IMR-90 (cell line): ENCODE results near the gene LIMS2. TPM values are rescaled to one million over a fixed set of nuclear protein-coding genes. Genes with fewer than 3 reads are reported as not detected.

Experiments used
- ATAC-seq: fragments of 200-7000 bp; cut with Tn5 transposase; 2 replicates; pipeline ENCODE4 v1.9.1; 2020; ENCODE audit warnings: low read depth, mild to moderate bottlenecking, moderate library complexity
- BruUV-seq: library from RNA; stranded (reverse); fragments of 400-500 nt; replicated peaks from 2 replicates; lab custom pipeline; 2021; lab: Mats Ljungman, UMichigan
- CTCF ChIA-PET: fragments of 300-600 bp; formaldehyde crosslinking; extraction: SDS; loops from one replicate; lab custom pipeline; 2021; ENCODE audit warnings: antibody characterized with exemption; lab: Yijun Ruan, JAX
- POLR2A ChIA-PET: fragments of 300-600 bp; sonication (Branson Sonifier 250); formaldehyde crosslinking; loops from one replicate; lab custom pipeline; 2022; ENCODE audit warnings: antibody characterized with exemption; ENCODE audit not compliant: unreplicated experiment; lab: Charles Lee
- DNase-seq: peaks from one replicate; pipeline ENCODE4 v3.0.0; 2013
- H2AFZ ChIP-seq: replicated peaks from 2 replicates; pipeline ENCODE3; 2013; ENCODE audit warnings: low read length, mild to moderate bottlenecking; ENCODE audit not compliant: poor library complexity
- H2AK5ac ChIP-seq: 2 replicates; pipeline ENCODE4 v1.6.1; 2013; ENCODE audit warnings: low read depth, low read length, inconsistent platforms
- H2AK9ac ChIP-seq: replicated peaks from 2 replicates; pipeline ENCODE3; 2013; ENCODE audit warnings: mild to moderate bottlenecking, low read depth, low read length, moderate library complexity; ENCODE audit not compliant: poor library complexity
- H2BK120ac ChIP-seq: 2 replicates; pipeline ENCODE4 v1.6.1; 2013; ENCODE audit warnings: low read depth, low read length, inconsistent platforms
- H2BK15ac ChIP-seq: 3 replicates; pipeline ENCODE4 v1.6.1; 2013; ENCODE audit warnings: low read depth, low read length, inconsistent platforms
- H2BK20ac ChIP-seq: 2 replicates; pipeline ENCODE4 v1.6.1; 2013; ENCODE audit warnings: low read depth, mild to moderate bottlenecking, inconsistent platforms, low read length, moderate library complexity
- H2BK5ac ChIP-seq: 2 replicates; pipeline ENCODE4 v1.6.1; 2013; ENCODE audit warnings: mild to moderate bottlenecking, low read depth, low read length, inconsistent platforms; ENCODE audit not compliant: poor library complexity, severe bottlenecking
- H3K14ac ChIP-seq: replicated peaks from 2 replicates; pipeline ENCODE4 v1.6.1; 2013; ENCODE audit warnings: low read depth, low read length, inconsistent platforms
- H3K18ac ChIP-seq: 2 replicates; pipeline ENCODE4 v1.6.1; 2013; ENCODE audit warnings: low read depth, low read length, control low read depth
- H3K23ac ChIP-seq: 2 replicates; pipeline ENCODE4 v1.6.1; 2013; ENCODE audit warnings: low read depth, low read length, inconsistent platforms
- H3K27ac ChIP-seq: 2 replicates; pipeline ENCODE4 v1.5.1; 2013; ENCODE audit warnings: mild to moderate bottlenecking, control low read depth, low read length; ENCODE audit not compliant: insufficient read depth
- H3K27me3 ChIP-seq: 2 replicates; pipeline ENCODE4 v1.6.1; 2013; ENCODE audit warnings: low read length; ENCODE audit not compliant: control insufficient read depth, insufficient read depth
- H3K36me3 ChIP-seq: 2 replicates; pipeline ENCODE4 v1.6.1; 2013; ENCODE audit warnings: low read length, mixed read lengths; ENCODE audit not compliant: control insufficient read depth, insufficient read depth
- H3K4ac ChIP-seq: 2 replicates; pipeline ENCODE4 v1.6.1; 2013; ENCODE audit warnings: low read depth, low read length, inconsistent platforms
- H3K4me1 ChIP-seq: 2 replicates; pipeline ENCODE4 v1.6.1; 2013; ENCODE audit warnings: low read length, mixed read lengths; ENCODE audit not compliant: control insufficient read depth, insufficient read depth
- H3K4me2 ChIP-seq: 2 replicates; pipeline ENCODE4 v1.6.1; 2013; ENCODE audit warnings: low read depth, mild to moderate bottlenecking, control low read depth, low read length, moderate library complexity
- H3K4me3 ChIP-seq: 2 replicates; pipeline ENCODE4 v1.5.1; 2013; ENCODE audit warnings: low read depth, mild to moderate bottlenecking, control low read depth, low read length, moderate library complexity; ENCODE audit not compliant: insufficient read depth
- H3K56ac ChIP-seq: 2 replicates; pipeline ENCODE4 v1.6.1; 2013; ENCODE audit warnings: low read length, inconsistent platforms; ENCODE audit not compliant: insufficient read depth; ENCODE audit errors: extremely low read depth
- H3K79me1 ChIP-seq, 2 experiments: 2 replicates each; pipeline ENCODE4 v1.6.1; 2013; ENCODE audit warnings: low read length in 2 of 2, inconsistent platforms in 1 of 2, low read depth in 1 of 2
- H3K9ac ChIP-seq: 2 replicates; pipeline ENCODE4 v1.6.1; 2013; ENCODE audit warnings: low read depth, low read length, control low read depth
- H3K9me1 ChIP-seq: 2 replicates; pipeline ENCODE4 v1.6.1; 2013; ENCODE audit warnings: low read length, inconsistent platforms; ENCODE audit not compliant: insufficient read depth
- H3K9me3 ChIP-seq: 2 replicates; pipeline ENCODE4 v1.6.1; 2013; ENCODE audit warnings: low read length; ENCODE audit not compliant: control insufficient read depth, insufficient read depth
- H4K20me1 ChIP-seq: 2 replicates; pipeline ENCODE4 v1.6.1; 2013; ENCODE audit warnings: low read length, inconsistent platforms; ENCODE audit not compliant: insufficient read depth
- H4K5ac ChIP-seq: 2 replicates; pipeline ENCODE4 v1.6.1; 2013; ENCODE audit warnings: mild to moderate bottlenecking, low read depth, low read length, control low read depth
- H4K8ac ChIP-seq, 2 experiments: 2 replicates each; pipeline ENCODE4 v1.6.1; 2013; ENCODE audit warnings: low read depth in 2 of 2, low read length in 2 of 2, control low read depth in 1 of 2, inconsistent platforms in 1 of 2
- H4K91ac ChIP-seq: 2 replicates; pipeline ENCODE4 v1.6.1; 2013; ENCODE audit warnings: low read depth, low read length, inconsistent platforms; ENCODE audit not compliant: insufficient read depth
- BHLHE40 ChIP-seq: fragments of 150-350 bp; IDR thresholded peaks from 2 replicates; pipeline ENCODE4 v1.6.1; 2016; ENCODE audit warnings: mild to moderate bottlenecking, low read depth, low read length
- CEBPB ChIP-seq: IDR thresholded peaks from 2 replicates; pipeline ENCODE4 v1.6.1; 2012; ENCODE audit warnings: low read depth, low read length, improper control_type of control experiment
- CHD1 ChIP-seq: IDR thresholded peaks from 2 replicates; pipeline ENCODE4 v1.6.1; 2012; ENCODE audit warnings: low read depth, low read length, improper control_type of control experiment
- FOS ChIP-seq: fragments of 150-350 bp; IDR thresholded peaks from 2 replicates; pipeline ENCODE4 v1.6.1; 2016; ENCODE audit warnings: low read depth, low read length
- MAFK ChIP-seq: IDR thresholded peaks from 2 replicates; pipeline ENCODE4 v1.6.1; 2012; ENCODE audit warnings: low read depth, low read length, improper control_type of control experiment
- MAZ ChIP-seq: IDR thresholded peaks from 2 replicates; pipeline ENCODE4 v1.6.1; 2012; ENCODE audit warnings: low read depth, mild to moderate bottlenecking, low read length, improper control_type of control experiment, moderate library complexity, borderline replicate concordance
- MXI1 ChIP-seq: IDR thresholded peaks from 2 replicates; pipeline ENCODE4 v1.6.1; 2012; ENCODE audit warnings: low read depth, mild to moderate bottlenecking, low read length, moderate library complexity, borderline replicate concordance
- NFE2L2 ChIP-seq: fragments of 150-350 bp; IDR thresholded peaks from 2 replicates; pipeline ENCODE4 v1.6.1; 2016; ENCODE audit warnings: low read depth, mild to moderate bottlenecking, low read length
- POLR2A ChIP-seq: IDR thresholded peaks from 2 replicates; pipeline ENCODE4 v1.6.1; 2012; ENCODE audit warnings: mild to moderate bottlenecking, low read depth, low read length
- RAD21 ChIP-seq: IDR thresholded peaks from 2 replicates; pipeline ENCODE4 v1.6.1; 2012; ENCODE audit warnings: low read length, improper control_type of control experiment
- RCOR1 ChIP-seq: IDR thresholded peaks from 2 replicates; pipeline ENCODE4 v1.6.1; 2012; ENCODE audit warnings: mild to moderate bottlenecking, low read length, improper control_type of control experiment; ENCODE audit not compliant: insufficient replicate concordance
- RFX5 ChIP-seq: IDR thresholded peaks from 2 replicates; pipeline ENCODE4 v1.8.0; 2012; ENCODE audit warnings: low read depth, mild to moderate bottlenecking, low read length, moderate library complexity
- SMC3 ChIP-seq: fragments of 150-350 bp; IDR thresholded peaks from 2 replicates; pipeline ENCODE4 v1.6.1; 2016; ENCODE audit warnings: low read depth, mild to moderate bottlenecking, antibody characterized with exemption, low read length, moderate library complexity
- USF2 ChIP-seq: fragments of 150-350 bp; IDR thresholded peaks from 2 replicates; pipeline ENCODE4 v1.6.1; 2017; ENCODE audit warnings: mild to moderate bottlenecking, antibody characterized with exemption, low read length, low read depth
- WGBS, 2 experiments: methylation state at CpG; one replicate each; pipeline versions ENCODE4 v1.1.5 to v1.1.7; 2013; ENCODE audit warnings: missing lambda C conversion rate in 2 of 2; ENCODE audit not compliant: insufficient read length in 1 of 2; ENCODE audit errors: extremely low coverage in 2 of 2; 5-methylcytosine and 5-hydroxymethylcytosine counted together
- dilution Hi-C: fragments of 300-500 bp; cut with HindIII; formaldehyde crosslinking; loops from one replicate; pipeline ENCODE4 v1.14.3; 2018; ENCODE audit warnings: low sequenced_read_pairs; ENCODE audit not compliant: unreplicated experiment
- in situ Hi-C: fragments of 300-500 bp; cut with MboI; formaldehyde crosslinking; loops from 3 replicates; pipeline ENCODE4 v1.14.3; 2019; ENCODE audit warnings: low sequenced_read_pairs, inconsistent platforms, mixed read lengths
- intact Hi-C: fragments of 100-400 bp; cut with micrococcal nuclease; formaldehyde crosslinking; loops from 2 replicates; pipeline ENCODE4 v1.10.0; 2022
- polyA plus RNA-seq, 3 experiments: library from polyadenylated mRNA; depleted of rRNA; stranded (reverse); fragments of >200 nt; gene quantifications; 2 replicates each; pipeline ENCODE4 v1.2.3, GENCODE V29; 2012; ENCODE audit warnings: low replicate concordance in 1 of 3
- total RNA-seq: library from RNA; depleted of rRNA; stranded (reverse); fragments of >200 nt; gene quantifications from 2 replicates; pipeline ENCODE4 v1.2.3, GENCODE V29; 2012
- TF ChIP-seq, protein P1 (sequence below): conservative IDR thresholded peaks from 2 replicates; pipeline ENCODE4 v1.5.1; 2012; ENCODE audit warnings: mild to moderate bottlenecking, low read depth, low read length, improper control_type of control experiment
- TF ChIP-seq, protein P2 (sequence below): fragments of 150-350 bp; IDR thresholded peaks from 2 replicates; pipeline ENCODE4 v1.6.1; 2016; ENCODE audit warnings: low read depth, mild to moderate bottlenecking, low read length, moderate library complexity, borderline replicate concordance

Gene LIMS2
- total and polyA plus RNA-seq, 2 of the 4 experiments (the other 2 are of a cell fraction), result 1.3 to 18.8 TPM

DNA sequence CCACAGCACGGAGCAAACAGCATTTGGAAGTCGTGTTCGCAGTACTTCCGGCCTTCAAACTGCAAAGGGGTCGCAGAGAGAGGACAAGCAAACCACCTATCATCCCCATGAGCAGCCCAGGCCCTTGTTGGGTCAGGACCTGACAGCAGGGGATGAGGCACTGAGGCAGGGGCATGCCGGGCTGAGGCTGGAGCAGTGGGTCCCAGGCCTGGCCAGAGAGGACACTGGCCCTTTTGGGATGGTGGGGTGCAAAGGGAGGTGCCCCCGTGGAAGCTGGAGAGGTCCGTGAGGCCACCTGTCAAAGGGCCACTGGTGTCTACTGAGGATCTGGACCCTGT is 20.5 kb downstream of the LIMS2 start:
- Histone ChIP-seq H3K14ac (no peak overlapping the region), H3K4me1 (no peaks in the 10 kb centered on the region)

More for the DNA sequence above, 20.5 kb downstream of the LIMS2 start:
- Histone ChIP-seq H4K5ac (no peak overlapping the region), H2BK20ac (no peak overlapping the region), H4K20me1 (peaks cover 35% of the 10 kb centered on the region), H3K9me3 (no peaks in the 10 kb centered on the region), H2BK120ac (no peak overlapping the region), H2BK5ac (no peak overlapping the region), H3K9ac (no peak overlapping the region), H3K23ac (no peak overlapping the region), H3K4me3 (no peak overlapping the region), H2BK15ac (no peak overlapping the region), H4K91ac (no peak overlapping the region), H4K8ac (no peak overlapping the region), H3K9me1 (0 out of 2 replicates have a peak, but pooled peaks cover 10% of the 10 kb centered on the region), H3K36me3 (peaks cover 18% of the 10 kb centered on the region), H3K56ac (no peak overlapping the region), H3K18ac (no peak overlapping the region), H2AFZ (no peak overlapping the region), H2AK5ac (no peak overlapping the region), H3K4ac (no peak overlapping the region), H3K27ac (no peak overlapping the region), H2AK9ac (no peak overlapping the region), H3K27me3 (no peaks in the 10 kb centered on the region), H3K4me2 (no peak overlapping the region), H3K79me1 (peaks cover 6 to 26% of the 10 kb centered on the region in 2 experiments)
- TF ChIP-seq RCOR1, result no peak
- no peak for TF ChIP-seq BHLHE40
- no peak for TF ChIP-seq MAFK
- no peak for TF ChIP-seq SMC3
- TF ChIP-seq MAZ, result no peak
- no peak for TF ChIP-seq RFX5
- no peak for TF ChIP-seq FOS
- TF ChIP-seq POLR2A, result no peak
- no peak for TF ChIP-seq CHD1
- no peak for TF ChIP-seq RAD21
- TF ChIP-seq USF2, result no peak
- TF ChIP-seq, protein P1, sequence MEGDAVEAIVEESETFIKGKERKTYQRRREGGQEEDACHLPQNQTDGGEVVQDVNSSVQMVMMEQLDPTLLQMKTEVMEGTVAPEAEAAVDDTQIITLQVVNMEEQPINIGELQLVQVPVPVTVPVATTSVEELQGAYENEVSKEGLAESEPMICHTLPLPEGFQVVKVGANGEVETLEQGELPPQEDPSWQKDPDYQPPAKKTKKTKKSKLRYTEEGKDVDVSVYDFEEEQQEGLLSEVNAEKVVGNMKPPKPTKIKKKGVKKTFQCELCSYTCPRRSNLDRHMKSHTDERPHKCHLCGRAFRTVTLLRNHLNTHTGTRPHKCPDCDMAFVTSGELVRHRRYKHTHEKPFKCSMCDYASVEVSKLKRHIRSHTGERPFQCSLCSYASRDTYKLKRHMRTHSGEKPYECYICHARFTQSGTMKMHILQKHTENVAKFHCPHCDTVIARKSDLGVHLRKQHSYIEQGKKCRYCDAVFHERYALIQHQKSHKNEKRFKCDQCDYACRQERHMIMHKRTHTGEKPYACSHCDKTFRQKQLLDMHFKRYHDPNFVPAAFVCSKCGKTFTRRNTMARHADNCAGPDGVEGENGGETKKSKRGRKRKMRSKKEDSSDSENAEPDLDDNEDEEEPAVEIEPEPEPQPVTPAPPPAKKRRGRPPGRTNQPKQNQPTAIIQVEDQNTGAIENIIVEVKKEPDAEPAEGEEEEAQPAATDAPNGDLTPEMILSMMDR, result no peak
- TF ChIP-seq, protein P2, sequence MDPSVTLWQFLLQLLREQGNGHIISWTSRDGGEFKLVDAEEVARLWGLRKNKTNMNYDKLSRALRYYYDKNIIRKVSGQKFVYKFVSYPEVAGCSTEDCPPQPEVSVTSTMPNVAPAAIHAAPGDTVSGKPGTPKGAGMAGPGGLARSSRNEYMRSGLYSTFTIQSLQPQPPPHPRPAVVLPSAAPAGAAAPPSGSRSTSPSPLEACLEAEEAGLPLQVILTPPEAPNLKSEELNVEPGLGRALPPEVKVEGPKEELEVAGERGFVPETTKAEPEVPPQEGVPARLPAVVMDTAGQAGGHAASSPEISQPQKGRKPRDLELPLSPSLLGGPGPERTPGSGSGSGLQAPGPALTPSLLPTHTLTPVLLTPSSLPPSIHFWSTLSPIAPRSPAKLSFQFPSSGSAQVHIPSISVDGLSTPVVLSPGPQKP, result no peak
- TF ChIP-seq NFE2L2, result no peak
- TF ChIP-seq MXI1, result no peak
- TF ChIP-seq CEBPB, result no peak
- ChIA-PET POLR2A (no interaction called here), CTCF (no interaction called here)
- dilution Hi-C loops, result no loop called here
- ATAC-seq (no peak), DNase-seq (no peak)
- intact Hi-C loops, result no loop called here
- 80% methylated on average over 1 of the region's 8 CpGs; no CpG with 5 or more reads in 1 of the 2 experiments for WGBS, 2 experiments
- in situ Hi-C loops, result no loop called here
- BruUV-seq, result no TSS peak
